ENCODE measurements around the gene LUC7L3. TPM values are rescaled to one million over a fixed set of nuclear protein-coding genes. Genes with fewer than 3 reads are reported as not detected.
A peak's percentile ranks its signal among the peaks of the same experiment; 100 is the strongest.

Gene LUC7L3
- total RNA-seq, 6 experiments from 2014 or later, result 15.4 to 50.5 (median 31.0) TPM

DNA sequence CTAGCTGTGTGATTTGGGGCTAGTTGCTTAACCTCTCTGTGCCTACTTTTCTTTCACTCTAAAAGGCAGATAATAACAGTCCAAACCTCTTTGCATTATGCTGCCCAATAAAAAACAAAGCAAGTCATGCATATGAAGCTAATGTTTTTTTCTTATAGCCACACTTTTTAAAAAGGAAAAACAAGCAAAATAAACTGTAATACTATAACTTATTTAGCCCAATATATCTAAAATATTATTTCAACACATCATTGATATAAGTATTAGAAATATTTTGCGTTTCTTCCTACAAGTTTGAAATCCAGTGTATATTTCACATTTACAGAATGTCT lies 34.1 kb upstream of the LUC7L3 start:
- Histone ChIP-seq H3K27me3 (no peaks in the 10 kb centered on the region), H3K9me3 (no peaks in the 10 kb centered on the region), H3K36me3 (peaks cover 0 to 4% (median 0%) of the 10 kb centered on the region in 4 donors), H3K4me1 (peaks cover 3 to 72% (median 39%) of the 10 kb centered on the region in 4 donors), H3K27ac (peak overlapping the region; percentile 61 to 70 (median 61)), H3K4me3 (no peak overlapping the region)
- intact Hi-C loops (cut with DNase I), result no loop called here
- WGBS (ENCODE audit: insufficient coverage, low coverage, low lambda C conversion rate, missing lambda C conversion rate), result 81% methylated on average over 1 of the region's 1 CpG
- TF ChIP-seq POLR2A (IDR thresholded peaks at IDR 0.05), result no peak
- TF ChIP-seq, protein P1, sequence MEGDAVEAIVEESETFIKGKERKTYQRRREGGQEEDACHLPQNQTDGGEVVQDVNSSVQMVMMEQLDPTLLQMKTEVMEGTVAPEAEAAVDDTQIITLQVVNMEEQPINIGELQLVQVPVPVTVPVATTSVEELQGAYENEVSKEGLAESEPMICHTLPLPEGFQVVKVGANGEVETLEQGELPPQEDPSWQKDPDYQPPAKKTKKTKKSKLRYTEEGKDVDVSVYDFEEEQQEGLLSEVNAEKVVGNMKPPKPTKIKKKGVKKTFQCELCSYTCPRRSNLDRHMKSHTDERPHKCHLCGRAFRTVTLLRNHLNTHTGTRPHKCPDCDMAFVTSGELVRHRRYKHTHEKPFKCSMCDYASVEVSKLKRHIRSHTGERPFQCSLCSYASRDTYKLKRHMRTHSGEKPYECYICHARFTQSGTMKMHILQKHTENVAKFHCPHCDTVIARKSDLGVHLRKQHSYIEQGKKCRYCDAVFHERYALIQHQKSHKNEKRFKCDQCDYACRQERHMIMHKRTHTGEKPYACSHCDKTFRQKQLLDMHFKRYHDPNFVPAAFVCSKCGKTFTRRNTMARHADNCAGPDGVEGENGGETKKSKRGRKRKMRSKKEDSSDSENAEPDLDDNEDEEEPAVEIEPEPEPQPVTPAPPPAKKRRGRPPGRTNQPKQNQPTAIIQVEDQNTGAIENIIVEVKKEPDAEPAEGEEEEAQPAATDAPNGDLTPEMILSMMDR (IDR thresholded peaks at IDR 0.05), result no peak
- DNase-seq (no peak), ATAC-seq (no peak)

- H3K27me3 ChIP-seq, result no peaks in the 10 kb centered on the region
- peak overlapping the region; percentile 49 to 70 (median 61) for H3K27ac ChIP-seq
- peaks cover 0 to 4% (median 0%) of the 10 kb centered on the region in 4 donors for H3K36me3 ChIP-seq
- intact Hi-C loops (cut with DNase I), result no loop called here
- 58% methylated on average over 11 of the region's 17 CpGs for WGBS (ENCODE audit: insufficient coverage, low coverage, low lambda C conversion rate, missing lambda C conversion rate)
- peak in 1 of 3 donors; percentile 24 for DNase-seq
- no peak overlapping the region for H3K4me3 ChIP-seq
- no peaks in the 10 kb centered on the region for H3K9me3 ChIP-seq
- no peak for ATAC-seq
- peaks cover 3 to 78% (median 43%) of the 10 kb centered on the region in 4 donors for H3K4me1 ChIP-seq
- no peak for TF ChIP-seq POLR2A (IDR thresholded peaks at IDR 0.05)
- TF ChIP-seq, protein P1 (IDR thresholded peaks at IDR 0.05), result no peak
Measured at GRCh38 chr17:50685691-50686493, 33.5 kb upstream of the LUC7L3 start.

- Histone ChIP-seq H3K4me3 (no peak overlapping the region), H3K27me3 (no peaks in the 10 kb centered on the region), H3K4me1 (peaks cover 6 to 86% (median 50%) of the 10 kb centered on the region in 4 donors), H3K36me3 (peaks cover 0 to 4% (median 0%) of the 10 kb centered on the region in 4 donors), H3K9me3 (no peaks in the 10 kb centered on the region), H3K27ac (peak overlapping the region; percentile 49 to 70 (median 59))
- ATAC-seq (peak; percentile 66 to 78 (median 72)), DNase-seq (peak; percentile 81 to 89 (median 85))
- 41% methylated on average over 5 of the region's 14 CpGs for WGBS (ENCODE audit: insufficient coverage, low coverage, low lambda C conversion rate, missing lambda C conversion rate)
- intact Hi-C loops (cut with DNase I), result no loop called here
- TF ChIP-seq, protein P1 (IDR thresholded peaks at IDR 0.05), result no peak
- peak; percentile 65 for TF ChIP-seq POLR2A (IDR thresholded peaks at IDR 0.05)
Measured at GRCh38 chr17:50686494-50687199, 32.8 kb upstream of the LUC7L3 start.

GRCh38 chr17:50687200-50688066 lies 32.0 kb upstream of the LUC7L3 start:
- Histone ChIP-seq H3K36me3 (peaks cover 0 to 4% (median 0%) of the 10 kb centered on the region in 4 donors), H3K4me1 (peaks cover 6 to 92% (median 56%) of the 10 kb centered on the region in 4 donors), H3K27me3 (no peaks in the 10 kb centered on the region), H3K9me3 (no peaks in the 10 kb centered on the region), H3K4me3 (no peak overlapping the region), H3K27ac (peak overlapping the region; percentile 41 to 70 (median 45))
- ATAC-seq, result no peak
- 69% methylated on average over 9 of the region's 16 CpGs for WGBS (ENCODE audit: insufficient coverage, low coverage, low lambda C conversion rate, missing lambda C conversion rate)
- intact Hi-C loops (cut with DNase I), result no loop called here
- no peak for DNase-seq
- TF ChIP-seq, protein P1 (IDR thresholded peaks at IDR 0.05), result no peak
- no peak for TF ChIP-seq POLR2A (IDR thresholded peaks at IDR 0.05)

Measured in right lobe of liver (tissue), 6 donors.